CD14-positive monocyte (primary cell): ENCODE data around the gene CD6. TPM values are rescaled to one million over a fixed set of nuclear protein-coding genes. Genes with fewer than 3 reads are reported as not detected.

Experiments used
- DNase-seq, 3 donors: peaks; one replicate each; pipeline ENCODE4 v3.0.0-alpha.2; 2011 to 2022
- H2AFZ ChIP-seq: 2 replicates; pipeline ENCODE4 v1.6.0; 2012; ENCODE audit warnings: mild to moderate bottlenecking, low read depth, low read length, inconsistent platforms; ENCODE audit not compliant: insufficient read depth, poor library complexity, severe bottlenecking
- H3K27ac ChIP-seq, 2 donors: 1 replicate in 1 of 2; 2 replicates in 1 of 2; pipeline ENCODE4 v1.5.1; 2012 to 2013; ENCODE audit warnings: low read length in 2 of 2, control low read depth in 1 of 2, inconsistent platforms in 1 of 2, low read depth in 1 of 2, mild to moderate bottlenecking in 1 of 2
- H3K27me3 ChIP-seq, 2 donors: one replicate each; pipeline versions ENCODE4 v1.6.0 to v1.6.1; 2011 to 2013; ENCODE audit warnings: low read length in 2 of 2; ENCODE audit not compliant: control insufficient read depth in 2 of 2, insufficient read depth in 2 of 2
- H3K36me3 ChIP-seq, 2 donors: replicated peaks in 1 of 2; 1 replicate in 1 of 2; 2 replicates in 1 of 2; pipeline versions ENCODE4 v1.5.1 to v1.6.1; 2012 to 2013; ENCODE audit warnings: low read length in 2 of 2, control low read depth in 1 of 2, inconsistent platforms in 1 of 2, mild to moderate bottlenecking in 1 of 2; ENCODE audit not compliant: insufficient read depth in 2 of 2, control insufficient read depth in 1 of 2
- H3K4me1 ChIP-seq, 2 donors: 1 replicate in 1 of 2; 2 replicates in 1 of 2; pipeline versions ENCODE4 v1.5.1 to v1.6.1; 2012 to 2013; ENCODE audit warnings: low read length in 2 of 2, control low read depth in 1 of 2, inconsistent platforms in 1 of 2, mild to moderate bottlenecking in 1 of 2, moderate library complexity in 1 of 2; ENCODE audit not compliant: insufficient read depth in 2 of 2, control insufficient read depth in 1 of 2
- H3K4me2 ChIP-seq: replicated peaks from 2 replicates; pipeline ENCODE3; 2012; ENCODE audit warnings: low read length, moderate library complexity, mild to moderate bottlenecking; ENCODE audit not compliant: poor library complexity, severe bottlenecking; ENCODE audit errors: extremely low read depth
- H3K4me3 ChIP-seq, 3 experiments: fragments of 200-600 bp in 1 of 3; sonication (generic) in 1 of 3; replicated peaks in 1 of 3; 1 replicate in 2 of 3; 2 replicates in 1 of 3; pipeline ENCODE4 v1.5.1; 2011 to 2013; ENCODE audit warnings: low read length in 3 of 3, mild to moderate bottlenecking in 3 of 3, control low read depth in 2 of 3, low read depth in 2 of 3, inconsistent platforms in 1 of 3, moderate library complexity in 1 of 3
- H3K79me2 ChIP-seq: 2 replicates; pipeline ENCODE4 v1.6.0; 2012; ENCODE audit warnings: mild to moderate bottlenecking, control low read depth, inconsistent platforms, low read length, moderate library complexity; ENCODE audit not compliant: insufficient read depth
- H3K9ac ChIP-seq: 2 replicates; pipeline ENCODE4 v1.6.0; 2017; ENCODE audit warnings: low read length, mild to moderate bottlenecking; ENCODE audit not compliant: insufficient read depth, poor library complexity, severe bottlenecking
- H3K9me3 ChIP-seq, 2 donors: replicated peaks in 1 of 2; 1 replicate in 1 of 2; 2 replicates in 1 of 2; pipeline versions ENCODE4 v1.5.1 to v1.6.1; 2012 to 2013; ENCODE audit warnings: low read length in 2 of 2, control low read depth in 1 of 2; ENCODE audit not compliant: control insufficient read depth in 1 of 2, insufficient read depth in 1 of 2
- H4K20me1 ChIP-seq: 2 replicates; pipeline ENCODE4 v1.6.0; 2012; ENCODE audit warnings: mild to moderate bottlenecking, low read length, control low read depth, moderate library complexity; ENCODE audit not compliant: insufficient read depth
- H3K27ac Mint-ChIP-seq, 7 donors: one replicate each; pipeline ENCODE4 v1.8.0; 2020; ENCODE audit warnings: mild to moderate bottlenecking in 7 of 7, mixed read lengths in 7 of 7, moderate library complexity in 6 of 7, inconsistent platforms in 2 of 7
- H3K27me3 Mint-ChIP-seq, 3 donors: one replicate each; pipeline ENCODE4 v1.8.0; 2021 to 2022; ENCODE audit warnings: low read depth in 3 of 3, mild to moderate bottlenecking in 3 of 3, mixed read lengths in 3 of 3, moderate library complexity in 3 of 3, inconsistent platforms in 1 of 3
- H3K36me3 Mint-ChIP-seq, 2 donors: one replicate each; pipeline ENCODE4 v1.8.0; 2020; ENCODE audit warnings: mixed read lengths in 2 of 2, inconsistent platforms in 1 of 2, mild to moderate bottlenecking in 1 of 2
- H3K4me1 Mint-ChIP-seq: one replicate; pipeline ENCODE4 v1.8.0; 2020; ENCODE audit warnings: mild to moderate bottlenecking, mixed read lengths
- H3K4me3 Mint-ChIP-seq, 2 donors: one replicate each; pipeline ENCODE4 v1.8.0; 2020; ENCODE audit warnings: mild to moderate bottlenecking in 2 of 2, mixed read lengths in 2 of 2, moderate library complexity in 1 of 2
- H3K9me3 Mint-ChIP-seq, 7 donors: one replicate each; pipeline ENCODE4 v1.8.0; 2020 to 2022; ENCODE audit warnings: mixed read lengths in 7 of 7, mild to moderate bottlenecking in 6 of 7, moderate library complexity in 6 of 7, inconsistent platforms in 2 of 7
- CTCF ChIP-seq: fragments of 200-600 bp; IDR thresholded peaks from one replicate; pipeline ENCODE4 v1.8.0; 2022; ENCODE audit warnings: antibody characterized with exemption, mild to moderate bottlenecking
- WGBS: methylation state at CpG from one replicate; pipeline ENCODE4 v1.1.5; 2013; ENCODE audit warnings: missing lambda C conversion rate; ENCODE audit not compliant: insufficient coverage; 5-methylcytosine and 5-hydroxymethylcytosine counted together
- intact Hi-C, 2 donors: fragments of 100-400 bp; cut with micrococcal nuclease; formaldehyde crosslinking; loops; one replicate each; pipeline versions ENCODE4 v1.15.0 to v1.15.1; 2023
- polyA plus RNA-seq, 3 donors: library from polyadenylated mRNA; depleted of rRNA in 1 of 3; unstranded in 2 of 3; stranded (reverse) in 1 of 3; fragments of 300-500 nt in 2 of 3; fragments of >200 nt in 1 of 3; fragmentation: Illumina TruSeq in 2 of 3; gene quantifications; 1 replicate in 2 of 3; 2 replicates in 1 of 3; pipeline ENCODE4 v1.2.3, GENCODE V29; 2012 to 2021

Gene CD6
- polyA plus RNA-seq, 3 donors = 0.09 to 0.39 (median 0.39) TPM

GRCh38 chr11:60948250-60948649 lies 23.2 kb upstream of the CD6 start:
- Histone ChIP-seq H3K79me2 (peaks cover 71% of the 10 kb centered on the region), H4K20me1 (peaks cover 79% of the 10 kb centered on the region), H3K9me3 (no peaks in the 10 kb centered on the region), H2AFZ (no peak overlapping the region), H3K4me2 (peak overlapping the region; percentile 94), H3K4me3 (peak overlapping the region in 1 of 3 experiments; percentile 94), H3K27me3 (no peaks in the 10 kb centered on the region), H3K9ac (no peak overlapping the region), H3K4me1 (peaks cover 44 to 73% of the 10 kb centered on the region in 2 donors), H3K36me3 (peaks cover 42 to 59% of the 10 kb centered on the region in 2 donors), H3K27ac (no peak overlapping the region)
- Mint-ChIP-seq H3K9me3 (peaks cover 0 to 7% (median 0%) of the 10 kb centered on the region in 7 donors), H3K27ac (peak overlapping the region in 3 of 7 donors; percentile 6 to 41 (median 13)), H3K4me3 (peak overlapping the region; percentile 76 to 95), H3K27me3 (peaks cover 6 to 17% (median 15%) of the 10 kb centered on the region in 3 donors), H3K36me3 (peaks cover 65 to 76% of the 10 kb centered on the region in 2 donors), H3K4me1 (peaks cover 70% of the 10 kb centered on the region)
- no peak for TF ChIP-seq CTCF
- DNase-seq = no peak
- intact Hi-C loops = no loop called here
- 100% methylated on average over 2 of the region's 5 CpGs for WGBS

GRCh38 chr11:60950024-60950423 lies 21.5 kb upstream of the CD6 start:
- Mint-ChIP-seq H3K36me3 (peaks cover 50 to 61% of the 10 kb centered on the region in 2 donors), H3K9me3 (peaks cover 0 to 7% (median 0%) of the 10 kb centered on the region in 7 donors), H3K27ac (peak overlapping the region in 6 of 7 donors; percentile 52 to 99 (median 81)), H3K4me3 (peak overlapping the region; percentile 95 to 96), H3K4me1 (peaks cover 75% of the 10 kb centered on the region), H3K27me3 (peaks cover 6 to 21% (median 13%) of the 10 kb centered on the region in 3 donors)
- Histone ChIP-seq H3K4me3 (peak overlapping the region; percentile 74 to 94 (median 82)), H3K9me3 (no peaks in the 10 kb centered on the region), H3K27ac (no peak overlapping the region), H3K4me1 (peaks cover 62 to 91% of the 10 kb centered on the region in 2 donors), H2AFZ (no peak overlapping the region), H4K20me1 (peaks cover 61% of the 10 kb centered on the region), H3K79me2 (peaks cover 61% of the 10 kb centered on the region), H3K36me3 (peaks cover 26 to 41% of the 10 kb centered on the region in 2 donors), H3K27me3 (no peaks in the 10 kb centered on the region), H3K4me2 (peak overlapping the region; percentile 94), H3K9ac (peak overlapping the region; percentile 94)
- intact Hi-C loops = loop anchor here (5.0 kb wide), 3 partner anchors 33 to 212 kb away; partner anchors contain the start of gene VPS37C (in 1 of the 2)
- TF ChIP-seq CTCF = no peak
- DNase-seq = no peak
- WGBS = 100% methylated on average over 2 of the region's 6 CpGs
